OCI-LY7 (cell line): ENCODE data around the gene NCF2. TPM values are rescaled to one million over a fixed set of nuclear protein-coding genes. Genes with fewer than 3 reads are reported as not detected.
A peak's percentile ranks its signal among the peaks of the same experiment; 100 is the strongest.

Experiments used
- BruUV-seq: library from RNA; stranded (reverse); fragments of 400-500 nt; replicated peaks from 2 replicates; lab custom pipeline; 2021; lab: Mats Ljungman, UMichigan
- CTCF ChIA-PET: fragments of 300-600 bp; sonication (Branson Sonifier 250); formaldehyde crosslinking; loops from one replicate; lab custom pipeline; 2022; ENCODE audit warnings: antibody characterized with exemption; ENCODE audit not compliant: unreplicated experiment; lab: Charles Lee
- POLR2A ChIA-PET: fragments of 300-600 bp; sonication (Branson Sonifier 250); formaldehyde crosslinking; loops from one replicate; lab custom pipeline; 2022; ENCODE audit warnings: antibody characterized with exemption; lab: Charles Lee
- DNase-seq: peaks from one replicate; pipeline ENCODE4 v3.0.0-alpha.2; 2015; ENCODE audit warnings: low spot score
- H2AFZ ChIP-seq: fragments of 200-600 bp; sonication (generic), shearing (Covaris generic); 2 replicates; pipeline ENCODE4 v1.6.1; 2014; ENCODE audit warnings: mild to moderate bottlenecking, antibody characterized with exemption, low read length, moderate library complexity
- H3K27ac ChIP-seq: fragments of 200-600 bp; sonication (generic); 2 replicates; pipeline ENCODE4 v1.5.1; 2014; ENCODE audit warnings: mixed run types, low read depth, mild to moderate bottlenecking, moderate library complexity, low read length, inconsistent platforms; ENCODE audit not compliant: poor library complexity, severe bottlenecking
- H3K36me3 ChIP-seq: fragments of 200-600 bp; sonication (generic); 2 replicates; pipeline ENCODE4 v1.6.1; 2014; ENCODE audit warnings: mild to moderate bottlenecking, antibody characterized with exemption, low read length, moderate library complexity, mixed read lengths; ENCODE audit not compliant: insufficient read depth
- H3K4me1 ChIP-seq: fragments of 200-600 bp; sonication (generic); 2 replicates; pipeline ENCODE4 v1.5.1; 2014; ENCODE audit warnings: mild to moderate bottlenecking, low read length; ENCODE audit not compliant: insufficient read depth, poor library complexity, severe bottlenecking
- H3K4me2 ChIP-seq: fragments of 200-600 bp; sonication (generic); 2 replicates; pipeline ENCODE4 v1.6.1; 2014; ENCODE audit warnings: mild to moderate bottlenecking, low read length
- H3K4me3 ChIP-seq: fragments of 200-600 bp; sonication (generic); 2 replicates; pipeline ENCODE4 v1.5.1; 2014; ENCODE audit warnings: mild to moderate bottlenecking, low read depth, low read length; ENCODE audit not compliant: poor library complexity, severe bottlenecking
- H3K79me2 ChIP-seq: fragments of 200-600 bp; sonication (generic); 2 replicates; pipeline ENCODE4 v1.6.1; 2016; ENCODE audit warnings: low read depth, mild to moderate bottlenecking, low read length, moderate library complexity, mixed read lengths; ENCODE audit not compliant: insufficient read depth
- H3K9me2 ChIP-seq: fragments of 200-600 bp; sonication (generic); 2 replicates; pipeline ENCODE4 v1.6.1; 2016; ENCODE audit warnings: mild to moderate bottlenecking, low read length, mixed read lengths; ENCODE audit not compliant: insufficient read depth
- H3K9me3 ChIP-seq: fragments of 200-600 bp; sonication (generic); 2 replicates; pipeline ENCODE4 v1.6.1; 2014; ENCODE audit warnings: mild to moderate bottlenecking, mixed run types, low read length, mixed read lengths
- H4K20me1 ChIP-seq: fragments of 200-600 bp; sonication (generic); 2 replicates; pipeline ENCODE4 v1.6.1; 2014; ENCODE audit warnings: mild to moderate bottlenecking, antibody characterized with exemption, low read length, moderate library complexity, mixed read lengths; ENCODE audit not compliant: insufficient read depth
- EZH2phosphoT487 ChIP-seq: fragments of 200-600 bp; sonication (generic); IDR thresholded peaks from 2 replicates; pipeline ENCODE4 v1.6.1; 2018; ENCODE audit warnings: low read depth, borderline replicate concordance, mild to moderate bottlenecking, mixed run types, antibody characterized with exemption, low read length, moderate library complexity, mixed read lengths
- intact Hi-C: fragments of 100-400 bp; cut with micrococcal nuclease; formaldehyde crosslinking; loops from one replicate; pipeline ENCODE4 v1.10.0; 2022; ENCODE audit not compliant: unreplicated experiment
- total RNA-seq, 2 experiments: library from RNA; depleted of rRNA in 1 of 2; stranded (reverse); fragments of >200 nt in 1 of 2; shearing (Covaris generic) in 1 of 2; gene quantifications; 2 replicates each; pipeline ENCODE4 v1.2.3, GENCODE V29; 2014 to 2022
- TF ChIP-seq, protein P1 (sequence below): fragments of 200-600 bp; sonication (generic); conservative IDR thresholded peaks from 2 replicates; pipeline ENCODE4 v1.5.1; 2014; ENCODE audit warnings: mild to moderate bottlenecking, antibody characterized with exemption, low read length, moderate library complexity, mixed read lengths

The NCF2 gene
- total RNA-seq, 2 experiments from 2014 or later = 4.0 to 17.4 TPM

GRCh38 chr1:183551924-183552323 is 38.3 kb downstream of the NCF2 start:
- Histone ChIP-seq H3K4me1 (peaks cover 21% of the 10 kb centered on the region), H3K36me3 (peaks cover 100% of the 10 kb centered on the region), H3K4me3 (no peak overlapping the region), H3K4me2 (no peak overlapping the region), H3K27ac (no peak overlapping the region), H2AFZ (no peak overlapping the region), H4K20me1 (peaks cover 18% of the 10 kb centered on the region; the same call in 1 of the 2 replicates), H3K9me3 (no peaks in the 10 kb centered on the region), H3K79me2 (peaks cover 12% of the 10 kb centered on the region; the same call in 1 of the 2 replicates), H3K9me2 (no peaks in the 10 kb centered on the region)
- CTCF ChIA-PET = no interaction called here
- intact Hi-C loops = no loop called here
- POLR2A ChIA-PET = interaction anchor here (0.9 kb wide), 1 partner anchor 36 kb away, joined by 3 read pairs; no protein-coding TSS in a partner anchor
- TF ChIP-seq, protein P1, sequence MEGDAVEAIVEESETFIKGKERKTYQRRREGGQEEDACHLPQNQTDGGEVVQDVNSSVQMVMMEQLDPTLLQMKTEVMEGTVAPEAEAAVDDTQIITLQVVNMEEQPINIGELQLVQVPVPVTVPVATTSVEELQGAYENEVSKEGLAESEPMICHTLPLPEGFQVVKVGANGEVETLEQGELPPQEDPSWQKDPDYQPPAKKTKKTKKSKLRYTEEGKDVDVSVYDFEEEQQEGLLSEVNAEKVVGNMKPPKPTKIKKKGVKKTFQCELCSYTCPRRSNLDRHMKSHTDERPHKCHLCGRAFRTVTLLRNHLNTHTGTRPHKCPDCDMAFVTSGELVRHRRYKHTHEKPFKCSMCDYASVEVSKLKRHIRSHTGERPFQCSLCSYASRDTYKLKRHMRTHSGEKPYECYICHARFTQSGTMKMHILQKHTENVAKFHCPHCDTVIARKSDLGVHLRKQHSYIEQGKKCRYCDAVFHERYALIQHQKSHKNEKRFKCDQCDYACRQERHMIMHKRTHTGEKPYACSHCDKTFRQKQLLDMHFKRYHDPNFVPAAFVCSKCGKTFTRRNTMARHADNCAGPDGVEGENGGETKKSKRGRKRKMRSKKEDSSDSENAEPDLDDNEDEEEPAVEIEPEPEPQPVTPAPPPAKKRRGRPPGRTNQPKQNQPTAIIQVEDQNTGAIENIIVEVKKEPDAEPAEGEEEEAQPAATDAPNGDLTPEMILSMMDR = no peak
- TF ChIP-seq EZH2phosphoT487 = no peak
- no peak for DNase-seq
- no TSS peak for BruUV-seq

- Histone ChIP-seq H2AFZ (no peak overlapping the region), H3K4me1 (peaks cover 31% of the 10 kb centered on the region), H3K9me2 (no peaks in the 10 kb centered on the region), H3K79me2 (peaks cover 12% of the 10 kb centered on the region; the same call in 1 of the 2 replicates), H3K9me3 (no peaks in the 10 kb centered on the region), H3K36me3 (peaks cover 100% of the 10 kb centered on the region), H3K4me3 (no peak overlapping the region), H3K4me2 (no peak overlapping the region), H4K20me1 (peaks cover 18% of the 10 kb centered on the region; the same call in 1 of the 2 replicates), H3K27ac (no peak overlapping the region)
- TF ChIP-seq EZH2phosphoT487 = no peak
- TF ChIP-seq, protein P1 = no peak
- no peak for DNase-seq
- no TSS peak for BruUV-seq
- CTCF ChIA-PET = no interaction called here
- POLR2A ChIA-PET = interaction anchor here (0.9 kb wide), 1 partner anchor 37 kb away, joined by 3 read pairs; no protein-coding TSS in a partner anchor
- intact Hi-C loops = no loop called here
Measured at GRCh38 chr1:183550915-183551314, 39.3 kb downstream of the NCF2 start.

- H3K36me3 ChIP-seq = peaks cover 100% of the 10 kb centered on the region
- H4K20me1 ChIP-seq = peaks cover 18% of the 10 kb centered on the region; the same call in 1 of the 2 replicates
- H3K27ac ChIP-seq = peak overlapping the region; percentile 30
- H3K79me2 ChIP-seq = peaks cover 21% of the 10 kb centered on the region; the same call in 1 of the 2 replicates
- DNase-seq = peak; percentile 79
- H2AFZ ChIP-seq = no peak overlapping the region
- ChIA-PET CTCF (interaction anchor here (1.2 kb wide), 1 partner anchor 9 kb away, joined by 3 read pairs; no protein-coding TSS in a partner anchor), POLR2A (interaction anchor here (0.6 to 1.6 kb wide), 10 partner anchors 8 to 76 kb away, joined by 3 to 7 read pairs (median 3); partner anchors contain the start of gene SMG7)
- H3K9me3 ChIP-seq = no peaks in the 10 kb centered on the region
- H3K4me1 ChIP-seq = peaks cover 48% of the 10 kb centered on the region
- TF ChIP-seq, protein P1 = no peak
- no peak for TF ChIP-seq EZH2phosphoT487
- BruUV-seq = no TSS peak
- no peaks in the 10 kb centered on the region for H3K9me2 ChIP-seq
- H3K4me2 ChIP-seq = peak overlapping the region; percentile 56
- intact Hi-C loops = loop anchor here (2.0 kb wide), 1 partner anchor 43 kb away; the partner anchor contains the start of gene NCF2
- H3K4me3 ChIP-seq = no peak overlapping the region
Measured at GRCh38 chr1:183548116-183548515, 42.1 kb downstream of the NCF2 start.
